Stimulated activated naive CD4-positive, alpha-beta T cell (primary cell): Measurements from ENCODE around the gene MT1E.
"Not testable (repeated sequence)": the region's sequence is repeated elsewhere in the genome, so short reads cannot be mapped to it uniquely, and the experiment has no call there.

ENCODE experiments used
- DNase-seq, 6 experiments: peaks; one replicate each; lab custom pipeline; 2025; lab: John Stamatoyannopoulos, UW

The MT1E gene

DNA sequence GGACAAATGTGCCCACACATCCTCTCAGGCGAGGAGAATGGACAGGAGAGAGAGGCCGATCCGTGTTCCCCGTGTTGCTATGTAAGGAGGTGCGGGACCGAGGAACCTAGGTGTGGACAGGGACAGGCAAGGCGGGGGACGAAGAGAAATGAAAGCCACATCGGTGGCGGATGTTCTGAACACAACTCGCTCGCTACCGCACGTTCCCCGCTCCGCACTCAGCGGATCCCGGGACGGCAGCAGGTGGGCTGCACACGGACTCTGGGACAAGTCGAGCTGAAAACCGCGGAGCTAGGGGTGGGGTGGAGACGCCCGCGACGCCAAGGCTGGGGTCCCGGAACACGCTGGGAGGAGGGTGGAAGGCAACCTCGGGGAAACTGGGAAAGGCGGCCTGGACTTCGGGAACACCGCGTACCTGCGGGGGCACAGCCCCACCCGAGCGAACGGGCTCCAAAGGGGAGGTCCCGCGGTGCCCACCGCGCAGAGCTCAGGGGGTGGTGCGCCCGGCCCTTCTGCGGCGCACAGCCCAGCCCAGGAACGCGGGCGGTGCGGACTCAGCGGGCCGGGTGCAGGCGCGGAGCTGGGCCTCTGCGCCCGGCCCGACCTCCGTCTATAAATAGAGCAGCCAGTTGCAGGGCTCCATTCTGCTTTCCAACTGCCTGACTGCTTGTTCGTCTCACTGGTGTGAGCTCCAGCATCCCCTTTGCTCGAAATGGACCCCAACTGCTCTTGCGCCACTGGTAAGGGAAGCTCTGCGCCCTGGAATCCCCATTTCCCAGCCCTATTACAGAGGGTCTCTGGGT, at the start of gene MT1E:
Gene MT1E, plus strand, starts transcription at position 642 of the 803 bp plus-strand sequence. Its CDS starts 71 bp downstream, at position 713.
- peak in 3 of 6 experiments; percentile 14 to 48 (median 27) for DNase-seq

GRCh38 chr16:56576585-56577299, 48.8 kb upstream of the MT1E start:
- DNase-seq: peak; percentile 80 to 93 (median 84)

DNA sequence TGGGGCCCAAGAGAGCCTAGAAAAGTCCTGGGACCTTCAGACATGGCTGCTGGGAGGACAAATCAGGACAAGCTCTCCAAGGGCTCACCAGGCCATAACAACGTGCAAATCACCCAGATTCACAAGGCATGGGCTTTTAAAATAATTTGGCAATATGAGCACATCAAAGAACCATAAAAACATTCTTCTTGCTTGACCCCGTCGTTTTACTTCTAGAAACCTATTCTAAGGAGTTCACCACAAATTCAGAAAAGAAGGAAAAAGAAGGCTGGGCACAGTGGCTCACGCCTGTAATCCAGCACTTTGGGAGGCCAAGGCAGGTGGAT, 48.3 kb upstream of the MT1E start:
- DNase-seq: no peak

DNA sequence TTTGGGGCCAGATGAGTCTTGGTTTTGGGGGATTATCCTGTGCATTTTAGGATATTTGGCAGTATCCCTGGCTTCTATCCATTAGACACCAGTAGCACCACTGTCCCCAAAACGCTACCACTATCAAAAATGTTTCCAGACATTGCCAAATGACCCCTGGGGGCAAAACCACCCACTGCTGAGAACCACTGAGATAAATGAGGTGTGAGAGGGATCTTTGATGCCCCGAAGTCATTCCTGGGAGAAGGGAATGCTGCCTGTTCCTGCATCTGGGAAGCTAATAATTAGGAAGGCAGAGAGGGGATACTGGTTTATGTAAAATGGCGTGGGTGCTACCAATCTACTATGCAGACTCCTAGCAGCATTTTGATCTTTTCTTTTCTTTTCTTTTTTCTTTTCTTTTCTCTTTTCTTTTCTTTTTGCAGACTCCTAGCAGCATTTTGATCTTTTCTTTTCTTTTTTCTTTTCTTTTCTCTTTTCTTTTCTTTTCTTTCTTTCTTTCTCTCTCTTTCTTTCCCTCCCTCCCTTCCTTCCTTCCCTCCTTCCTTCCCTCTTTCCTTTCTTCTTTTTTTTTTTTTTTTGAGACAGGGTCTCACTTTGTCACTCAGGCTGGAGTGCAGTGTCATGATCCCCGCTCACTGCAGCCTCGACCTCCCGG, 45.1 kb upstream of the MT1E start:
- no peak for DNase-seq

GRCh38 chr16:56582911-56583310, 42.7 kb upstream of the MT1E start:
- not testable (repeated sequence) for DNase-seq

DNA sequence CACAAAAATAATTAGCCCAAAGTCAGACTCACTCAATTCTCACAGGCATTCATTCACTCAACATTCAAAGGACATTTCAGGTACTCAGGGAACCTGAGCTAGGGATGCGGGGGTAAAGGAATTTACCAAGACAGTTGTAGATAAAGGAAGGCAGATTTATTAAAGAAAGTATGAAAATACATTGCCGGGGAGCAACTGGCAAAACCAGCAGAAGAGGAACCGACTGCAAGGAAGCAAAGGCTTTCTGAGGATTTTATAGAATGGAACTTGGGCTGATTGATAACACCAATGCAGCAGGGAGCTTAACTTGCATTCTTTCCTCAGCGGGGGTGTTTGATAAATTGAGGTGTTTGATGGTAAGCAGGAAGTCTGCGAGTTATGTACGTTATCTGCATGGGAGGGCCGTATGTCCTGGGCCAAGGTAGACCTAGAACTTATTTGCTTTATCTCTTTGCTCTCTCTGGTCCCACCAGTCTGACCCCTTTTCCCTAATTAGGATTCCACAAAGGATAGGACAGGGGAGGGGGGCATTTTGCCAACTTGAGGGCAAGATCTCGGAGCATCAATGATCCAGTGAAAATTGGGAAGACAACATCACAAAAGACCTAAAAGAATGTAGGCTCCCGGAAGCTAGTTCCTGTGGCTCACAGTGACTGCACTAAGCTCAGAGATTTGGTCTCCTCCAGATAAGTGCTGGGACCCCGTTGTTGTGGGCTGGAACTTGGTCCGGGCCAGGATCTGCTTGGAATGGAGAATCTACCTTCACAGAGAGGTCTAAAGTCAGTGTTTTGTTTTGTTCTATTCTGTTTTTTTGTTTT, 42.0 kb upstream of the MT1E start:
- no peak for DNase-seq

- no peak for DNase-seq
These were observed 41.3 kb upstream of the MT1E start for GRCh38 chr16:56584276-56584675.

- no peak for DNase-seq
These were observed 36.8 kb upstream of the MT1E start for GRCh38 chr16:56588781-56589140.

- peak in 5 of 6 experiments; percentile 10 to 70 (median 23) for DNase-seq
These were observed 36.2 kb upstream of the MT1E start, which contains the start of gene MT3 for GRCh38 chr16:56589141-56590039. MT3 (plus strand) TSS chr16:56589528; CDS start chr16:56589591, 63 bp downstream.

GRCh38 chr16:56591377-56592060, 34.1 kb upstream of the MT1E start:
- DNase-seq: no peak

DNA sequence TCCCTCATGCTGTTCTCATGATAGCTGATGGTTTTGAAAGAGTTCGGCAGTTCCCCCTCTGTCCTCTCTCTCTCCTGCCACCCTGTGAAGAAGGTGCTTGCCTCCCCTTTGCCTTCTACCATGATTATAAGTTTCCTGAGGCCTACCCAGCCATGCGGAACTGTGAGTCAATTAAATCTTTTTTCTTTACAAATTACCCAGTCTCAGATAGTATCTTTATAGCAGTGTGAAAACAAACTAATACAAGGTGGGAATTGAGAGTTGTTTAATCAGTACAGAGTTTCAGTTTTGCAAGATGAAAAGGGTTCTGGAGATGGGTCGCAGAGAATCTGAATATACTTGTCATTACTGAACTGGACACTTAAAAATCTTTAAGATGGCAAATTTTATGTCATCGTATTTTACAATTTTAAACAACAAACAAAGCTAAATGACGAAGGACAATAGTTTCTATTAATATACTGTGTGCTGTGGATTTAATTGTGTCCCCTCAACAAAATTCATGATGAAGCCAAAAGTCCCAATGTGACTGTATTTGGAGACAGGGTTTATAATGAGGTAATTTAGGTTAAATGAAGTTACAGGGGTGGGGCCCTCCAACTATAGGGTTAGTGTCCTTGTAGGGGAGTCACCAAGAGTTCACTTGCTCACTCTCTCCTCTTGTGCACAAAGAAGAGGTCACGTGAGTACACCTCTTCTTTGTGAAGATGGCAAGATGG, 31.8 kb upstream of the MT1E start:
- no peak for DNase-seq

DNA sequence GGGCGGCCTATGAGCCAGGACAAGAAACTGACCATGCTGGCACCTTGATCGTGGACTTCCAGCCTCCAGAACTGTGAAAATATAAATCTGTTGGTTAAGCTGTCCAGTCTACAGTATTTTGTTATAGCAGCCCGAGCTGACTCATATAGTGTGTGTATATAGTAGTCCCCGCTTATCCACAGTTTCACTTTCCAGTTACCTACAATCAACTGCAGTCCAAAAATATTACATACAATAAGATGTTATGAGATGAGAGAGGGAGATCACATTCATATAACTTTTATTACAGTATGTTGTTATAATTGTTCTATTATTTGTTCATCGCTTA, 31.3 kb upstream of the MT1E start:
- DNase-seq: no peak

DNA sequence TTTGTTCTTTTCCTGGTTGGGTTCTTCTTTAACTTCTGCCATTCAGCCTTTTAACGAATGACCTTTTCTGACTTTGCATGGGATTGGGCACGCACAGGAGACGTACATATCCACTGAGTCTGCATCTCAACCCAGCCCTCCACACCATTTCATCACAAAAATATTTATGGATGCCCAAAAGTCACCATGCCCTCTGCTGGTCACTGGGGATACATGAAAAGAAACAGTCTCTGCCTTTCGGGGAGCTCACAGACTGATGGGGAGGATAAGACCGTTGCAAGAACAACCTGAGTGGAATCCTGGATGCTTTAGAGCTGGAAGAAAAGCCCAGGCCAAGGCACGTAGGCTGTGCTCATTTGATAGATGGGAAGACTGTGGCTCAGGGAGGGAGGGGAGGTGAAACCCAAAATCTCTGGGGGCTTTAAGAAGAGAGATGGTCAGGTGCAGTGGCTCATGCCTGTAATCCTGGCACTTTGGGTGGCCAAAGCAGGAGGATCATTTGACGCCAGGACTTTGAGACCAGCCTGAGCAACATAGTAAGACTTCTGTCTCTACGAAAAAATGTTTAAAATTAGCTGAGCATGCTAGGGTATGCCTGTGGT, 25.1 kb upstream of the MT1E start:
- peak in 2 of 6 experiments; percentile 6 to 8 for DNase-seq

DNA sequence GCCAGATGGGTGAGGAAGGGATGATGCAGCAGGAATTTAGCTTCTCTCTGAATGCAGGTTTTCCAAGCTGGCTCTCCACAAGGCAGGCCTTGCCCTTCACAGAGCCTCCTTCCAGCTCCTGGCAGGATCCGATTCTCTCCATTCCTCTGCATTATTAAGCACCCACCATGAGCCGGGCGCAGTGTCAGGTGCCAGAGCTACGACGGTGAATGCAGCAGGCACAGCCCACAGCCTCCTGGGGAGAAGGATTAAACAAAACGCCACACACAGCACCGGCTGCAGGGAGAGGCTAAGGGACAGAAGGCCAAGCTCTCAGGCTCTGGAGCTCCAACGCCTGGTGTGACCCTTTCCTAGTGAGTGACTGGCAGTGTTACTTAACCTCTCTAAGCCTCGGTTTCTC, 24.3 kb upstream of the MT1E start:
- no peak for DNase-seq

- DNase-seq: peak in 3 of 6 experiments; percentile 5 to 26 (median 7)
These were observed 22.0 kb upstream of the MT1E start for GRCh38 chr16:56603589-56603988.

- DNase-seq: no peak
These were observed 20.6 kb upstream of the MT1E start for GRCh38 chr16:56604966-56605365.

GRCh38 chr16:56605475-56605874, 20.1 kb upstream of the MT1E start:
- no peak for DNase-seq

- DNase-seq: no peak
These were observed 19.5 kb upstream of the MT1E start for GRCh38 chr16:56606071-56606475.

- no peak for DNase-seq
These were observed 19.0 kb upstream of the MT1E start for GRCh38 chr16:56606476-56607108.
